Left colon (tissue), 2 donors: Measurements from ENCODE around the gene EFCAB10. TPM values are rescaled to one million over a fixed set of nuclear protein-coding genes. Genes with fewer than 3 reads are reported as not detected.

ENCODE experiments used
- ATAC-seq: fragments of 200-7000 bp; cut with Tn5 transposase; one replicate; pipeline ENCODE4 v1.9.1; 2020; ENCODE audit warnings: mild to moderate bottlenecking, moderate library complexity
- DNase-seq, 2 donors: peaks; one replicate each; pipeline ENCODE4 v3.0.0-alpha.2; 2020
- intact Hi-C, 2 donors: fragments of 100-400 bp; cut with DNase I in 1 of 2; cut with micrococcal nuclease in 1 of 2; formaldehyde crosslinking; loops; one replicate each; pipeline versions ENCODE4 v1.11.2 to v1.14.0; 2022; cut with DNase I, micrococcal nuclease
- long read RNA-seq: library from polyadenylated mRNA; unstranded; transcript quantifications from one replicate; pipeline ENCODE4 v2.0.0, GENCODE V29; 2021
- total RNA-seq, 2 donors: library from RNA; stranded (reverse); fragmentation: NEBNext Ultra II Directional; extraction: Animal tissue kit (Norgen Biotek cat#: 25700); gene quantifications; one replicate each; pipeline ENCODE4 v1.2.1, GENCODE V29; 2021
- donor health status: DM: no; HTN: no; CAD: no.
- donor health status: DM: yes; HTN: yes; CAD: no.

EFCAB10 gene
- total RNA-seq = not detected
- long read RNA-seq, partial matches to known transcripts = 0 of 1 reads
- long read RNA-seq, other reads (novel, unspliced or antisense) = 1 of 1 reads

GRCh38 chr7:105581066-105581811, at the start of gene EFCAB10:
TSS of gene EFCAB10 (minus strand) at chr7:105581493. CDS start at chr7:105581463, 30 bp downstream.
- DNase-seq = peak; percentile 59 to 76
- intact Hi-C loops = no loop called here
- ATAC-seq = peak; percentile 93

GRCh38 chr7:105625986-105626385, 44.7 kb upstream of the EFCAB10 start:
- ATAC-seq (no peak), DNase-seq (no peak)
- intact Hi-C loops = no loop called here

- no peak for DNase-seq
- intact Hi-C loops = no loop called here
- no peak for ATAC-seq
Observed at GRCh38 chr7:105623906-105624305, 42.6 kb upstream of the EFCAB10 start.

GRCh38 chr7:105623378-105623777, 42.1 kb upstream of the EFCAB10 start:
- ATAC-seq (no peak), DNase-seq (no peak)
- intact Hi-C loops = no loop called here

- intact Hi-C loops = no loop called here
- no peak for ATAC-seq
- DNase-seq = no peak
Observed at GRCh38 chr7:105622106-105622731, 40.9 kb upstream of the EFCAB10 start.

- DNase-seq (peak in 1 of 2 donors; percentile 41), ATAC-seq (no peak)
- intact Hi-C loops = no loop called here
Observed at GRCh38 chr7:105621617-105622016, 40.3 kb upstream of the EFCAB10 start.

GRCh38 chr7:105621176-105621575, 39.9 kb upstream of the EFCAB10 start:
- ATAC-seq = no peak
- DNase-seq = no peak
- intact Hi-C loops = no loop called here

GRCh38 chr7:105619590-105619989, 38.3 kb upstream of the EFCAB10 start:
- ATAC-seq = no peak
- no peak for DNase-seq
- intact Hi-C loops = no loop called here

GRCh38 chr7:105618016-105618296, 36.7 kb upstream of the EFCAB10 start:
- intact Hi-C loops = no loop called here
- DNase-seq = no peak
- no peak for ATAC-seq

GRCh38 chr7:105617280-105618015, 36.2 kb upstream of the EFCAB10 start:
- no peak for DNase-seq
- intact Hi-C loops = no loop called here

GRCh38 chr7:105614341-105614840, 33.1 kb upstream of the EFCAB10 start:
- ATAC-seq = no peak
- no peak for DNase-seq
- intact Hi-C loops = no loop called here

More at GRCh38 chr7:105617280-105618015, 36.2 kb upstream of the EFCAB10 start:
- no peak for ATAC-seq

GRCh38 chr7:105613611-105614330, 32.5 kb upstream of the EFCAB10 start:
- ATAC-seq (no peak), DNase-seq (no peak)
- intact Hi-C loops = no loop called here

GRCh38 chr7:105612806-105613205, 31.5 kb upstream of the EFCAB10 start:
- intact Hi-C loops = no loop called here
- DNase-seq (no peak), ATAC-seq (no peak)

- intact Hi-C loops = no loop called here
- DNase-seq (no peak), ATAC-seq (no peak)
Observed at GRCh38 chr7:105611856-105612775, 30.8 kb upstream of the EFCAB10 start.

GRCh38 chr7:105610165-105610930, 29.1 kb upstream of the EFCAB10 start:
- no peak for ATAC-seq
- no peak for DNase-seq
- intact Hi-C loops = no loop called here

GRCh38 chr7:105602325-105603305, 21.3 kb upstream of the EFCAB10 start:
- no peak for DNase-seq
- ATAC-seq = no peak
- intact Hi-C loops = no loop called here
